HT1080 (cell line): Measurements from ENCODE around the gene ZNG1F. TPM values are rescaled to one million over a fixed set of nuclear protein-coding genes. Genes with fewer than 3 reads are reported as not detected.
A peak's percentile ranks its signal among the peaks of the same experiment; 100 is the strongest.
"Not testable (repeated sequence)": the region's sequence is repeated elsewhere in the genome, so short reads cannot be mapped to it uniquely, and the experiment has no call there.

Source experiments
- DNase-seq: peaks from one replicate; pipeline ENCODE4 v3.0.0-alpha.2; 2015; ENCODE audit warnings: low read depth
- polyA plus RNA-seq, 2 experiments: library from polyadenylated mRNA; depleted of rRNA; stranded (reverse); fragments of >200 nt; gene quantifications; 2 replicates each; pipeline ENCODE4 v1.2.3, GENCODE V29; 2015
- total RNA-seq: library from RNA; depleted of rRNA; stranded (reverse); fragments of >200 nt; shearing (Covaris generic); gene quantifications from 2 replicates; pipeline ENCODE4 v1.2.3, GENCODE V29; 2014; rRNA removed

The ZNG1F gene
- 2.0 and 10.8 TPM in 2 replicates for total RNA-seq
- polyA plus RNA-seq (2015; cell fraction: cytosol; rRNA removed) = 14.2 and 27.3 TPM in 2 replicates
- polyA plus RNA-seq (2015; cell fraction: nucleus; rRNA removed) = 29.9 and 36.6 TPM in 2 replicates

DNA sequence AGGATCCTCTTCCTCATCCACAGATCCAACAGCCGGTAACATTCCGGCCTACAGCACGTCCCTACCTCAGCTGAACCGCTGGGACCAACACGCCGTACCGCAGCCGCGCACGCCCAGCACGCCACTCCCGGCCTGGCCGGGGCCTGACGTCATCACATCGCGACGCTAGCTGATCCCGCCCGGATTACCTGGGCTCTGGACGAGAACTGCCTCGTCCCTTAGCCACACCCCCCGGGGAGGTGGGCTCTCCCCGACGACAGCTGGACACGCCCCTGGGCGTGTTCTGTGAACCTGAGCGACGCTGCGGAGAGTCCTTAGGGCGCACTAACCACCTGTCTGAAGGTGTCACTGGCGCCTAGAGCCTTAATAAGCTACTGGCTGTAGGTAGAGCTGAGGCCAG is at the start of gene ZNG1F:
Gene ZNG1F, minus strand, starts transcription at position 101 of the 400 bp plus-strand sequence. Its CDS starts 59 bp downstream, at position 42.
- DNase-seq = not testable (repeated sequence)

DNA sequence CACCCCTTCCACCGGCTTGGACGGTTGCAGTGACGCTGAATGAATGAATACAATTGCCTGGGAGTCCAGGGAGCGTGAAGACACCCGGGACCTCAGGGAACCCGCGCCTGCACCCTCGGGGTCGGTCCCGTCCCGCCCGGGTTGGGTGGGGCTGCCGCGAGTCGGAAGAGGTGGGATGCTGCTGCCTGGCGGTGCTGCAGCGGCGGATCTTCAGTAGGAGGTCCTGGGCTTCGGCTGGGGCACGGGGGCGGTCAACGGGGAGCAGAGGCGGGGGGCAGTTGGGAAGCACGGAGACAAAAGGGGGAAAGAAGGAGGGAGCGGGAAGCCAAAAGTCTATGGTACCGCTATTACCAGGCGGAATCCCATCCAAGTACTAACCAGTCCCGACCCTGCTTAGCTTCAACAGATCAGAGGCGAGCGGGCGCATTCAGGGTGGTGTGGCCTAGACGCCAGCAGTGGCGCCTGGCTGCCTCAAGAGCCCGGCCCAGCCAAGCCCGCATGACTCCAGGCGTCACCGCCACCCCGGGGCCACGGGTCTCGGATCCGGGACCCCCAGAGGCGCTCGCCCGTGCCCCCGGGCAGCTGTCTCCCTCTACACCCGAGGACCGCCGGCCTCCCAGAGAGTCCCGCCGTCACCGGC is 48.1 kb upstream of the ZNG1F start:
- peak; percentile 34 for DNase-seq

DNA sequence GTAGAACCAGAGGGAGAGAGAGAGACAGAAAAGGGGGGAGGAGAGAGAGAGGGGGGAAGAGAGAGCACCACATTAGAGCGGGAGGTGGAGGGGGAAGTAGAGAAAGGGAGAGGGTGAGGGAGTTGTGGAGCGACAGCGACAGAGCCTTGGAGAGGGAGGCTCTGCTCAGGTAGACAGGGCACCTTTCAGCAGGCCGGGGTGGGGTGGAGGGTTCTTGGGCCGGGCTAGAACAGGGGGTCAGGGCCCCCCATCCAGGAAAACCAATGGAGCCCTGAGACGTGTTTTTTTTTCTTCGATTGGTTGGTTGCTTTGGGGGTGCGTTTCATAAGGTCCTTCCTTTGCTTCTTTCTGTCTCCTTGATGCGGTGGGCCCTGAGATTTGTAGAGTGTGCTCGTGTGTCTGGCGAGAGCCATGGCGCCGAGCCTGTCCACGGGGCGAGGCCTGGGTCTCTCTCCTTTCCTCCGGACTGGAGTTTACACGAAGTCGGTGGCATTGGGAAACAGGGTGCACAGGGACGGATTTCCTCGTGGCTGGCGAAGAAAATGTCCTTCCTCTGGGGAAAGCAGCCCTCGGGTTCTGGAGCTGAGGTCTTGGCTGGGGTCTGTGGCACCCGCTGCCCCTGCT is 47.5 kb upstream of the ZNG1F start:
- DNase-seq = not testable (repeated sequence)

DNA sequence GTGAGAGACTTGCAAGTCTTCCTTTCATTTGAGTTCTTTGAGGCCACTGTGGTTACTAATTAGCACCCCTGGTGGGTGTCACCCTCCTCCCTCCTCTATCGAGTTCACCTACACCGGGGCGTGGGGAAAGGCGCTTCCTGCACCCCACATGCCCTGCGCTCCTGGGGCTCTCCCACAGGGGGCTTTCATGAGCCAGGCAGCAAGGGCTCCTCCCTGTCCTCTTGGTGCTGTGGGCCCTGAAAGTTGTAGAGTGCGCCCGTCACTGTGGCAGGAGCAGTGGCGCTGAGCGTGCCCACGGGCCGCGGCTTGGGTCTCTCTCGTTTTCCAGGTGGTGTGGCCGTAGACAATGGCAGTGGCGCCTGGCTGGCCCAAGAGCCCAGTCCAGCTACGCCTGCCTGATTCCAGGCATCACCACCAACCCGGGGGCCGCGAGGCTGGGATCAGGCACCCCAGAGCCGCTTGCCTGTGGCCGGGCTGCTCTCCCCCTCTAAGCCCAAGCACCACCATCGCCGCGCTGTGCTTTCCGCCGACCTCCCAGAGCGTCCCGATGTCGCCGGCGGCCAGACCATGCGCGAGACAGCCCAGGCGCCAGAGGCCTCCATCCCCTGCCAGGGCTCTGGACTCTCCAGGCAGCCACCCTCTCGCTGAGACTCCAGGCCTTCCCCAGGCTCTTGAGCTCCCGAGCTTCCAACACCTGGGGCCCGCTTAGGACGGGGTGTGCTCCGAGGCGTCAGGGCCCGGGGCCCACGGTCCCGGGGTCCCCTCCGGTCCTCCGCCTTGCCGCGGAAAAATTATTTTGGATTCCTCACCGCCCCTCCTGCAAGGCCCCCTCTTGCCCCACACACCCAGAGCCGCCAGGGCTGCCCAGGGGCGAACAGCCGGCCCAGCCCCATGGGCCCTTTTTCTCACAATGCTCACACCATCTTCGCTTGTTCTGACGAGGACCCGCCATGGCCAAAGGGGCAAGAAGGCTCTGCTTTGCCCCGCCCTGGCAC is 46.0 kb upstream of the ZNG1F start:
- DNase-seq = not testable (repeated sequence)

DNA sequence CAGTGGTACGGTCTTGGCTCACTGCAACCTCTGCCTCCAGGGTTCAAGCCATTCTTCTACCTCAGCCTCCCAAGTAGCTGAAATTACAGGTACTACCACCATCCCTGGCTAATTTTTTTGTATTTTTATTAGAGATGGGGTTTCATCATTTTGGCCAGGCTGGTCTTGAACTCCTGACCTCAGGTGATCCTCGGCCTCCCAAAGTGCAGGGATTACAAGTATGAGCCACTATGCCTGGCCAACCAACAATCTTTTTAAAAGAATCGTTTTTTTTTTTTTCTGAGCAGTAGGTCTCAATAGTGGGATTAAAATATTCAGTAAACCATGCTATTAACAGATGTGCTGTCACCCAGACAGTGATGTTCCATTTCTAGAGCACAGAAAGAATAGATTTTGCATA is 45.1 kb upstream of the ZNG1F start:
- DNase-seq = not testable (repeated sequence)

DNA sequence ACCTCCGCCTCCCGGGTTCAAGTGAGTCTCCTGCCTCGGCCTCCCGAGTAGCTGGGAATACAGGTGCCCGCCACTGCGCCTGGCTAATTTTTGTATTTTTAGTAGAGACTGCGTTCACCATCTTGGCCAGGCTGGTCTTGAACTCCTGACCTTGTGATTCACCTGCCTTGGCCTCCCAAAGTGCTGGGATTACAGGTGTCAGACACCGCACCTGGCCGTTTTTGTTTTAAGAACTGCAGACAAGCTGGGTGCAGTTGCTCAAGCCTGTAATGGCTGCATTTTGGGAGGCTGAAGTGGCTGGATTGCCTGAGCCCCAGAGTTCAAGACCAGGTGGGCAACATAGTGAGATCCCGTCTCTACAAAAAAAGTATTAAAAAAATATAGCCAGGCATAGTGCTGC is 43.2 kb upstream of the ZNG1F start:
- not testable (repeated sequence) for DNase-seq

DNA sequence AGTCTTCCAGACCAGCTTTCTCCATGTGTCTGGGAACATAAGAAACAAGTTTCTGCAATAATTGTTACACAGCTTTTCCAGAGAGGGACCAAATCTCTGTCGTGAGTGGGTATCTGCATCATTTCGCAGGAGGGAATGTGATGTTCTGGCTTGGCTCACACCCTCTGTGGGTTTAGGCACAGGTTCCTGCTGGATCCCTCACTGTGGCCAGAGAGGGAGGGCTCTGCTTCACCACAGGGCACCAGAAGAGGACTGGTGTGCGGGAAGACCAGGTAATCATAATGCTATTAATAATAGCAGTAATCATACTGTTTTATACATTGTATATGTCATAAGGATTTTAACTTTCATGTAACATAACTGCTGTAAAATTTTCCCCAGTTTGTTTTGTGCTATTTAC is 41.3 kb upstream of the ZNG1F start:
- DNase-seq = not testable (repeated sequence)

DNA sequence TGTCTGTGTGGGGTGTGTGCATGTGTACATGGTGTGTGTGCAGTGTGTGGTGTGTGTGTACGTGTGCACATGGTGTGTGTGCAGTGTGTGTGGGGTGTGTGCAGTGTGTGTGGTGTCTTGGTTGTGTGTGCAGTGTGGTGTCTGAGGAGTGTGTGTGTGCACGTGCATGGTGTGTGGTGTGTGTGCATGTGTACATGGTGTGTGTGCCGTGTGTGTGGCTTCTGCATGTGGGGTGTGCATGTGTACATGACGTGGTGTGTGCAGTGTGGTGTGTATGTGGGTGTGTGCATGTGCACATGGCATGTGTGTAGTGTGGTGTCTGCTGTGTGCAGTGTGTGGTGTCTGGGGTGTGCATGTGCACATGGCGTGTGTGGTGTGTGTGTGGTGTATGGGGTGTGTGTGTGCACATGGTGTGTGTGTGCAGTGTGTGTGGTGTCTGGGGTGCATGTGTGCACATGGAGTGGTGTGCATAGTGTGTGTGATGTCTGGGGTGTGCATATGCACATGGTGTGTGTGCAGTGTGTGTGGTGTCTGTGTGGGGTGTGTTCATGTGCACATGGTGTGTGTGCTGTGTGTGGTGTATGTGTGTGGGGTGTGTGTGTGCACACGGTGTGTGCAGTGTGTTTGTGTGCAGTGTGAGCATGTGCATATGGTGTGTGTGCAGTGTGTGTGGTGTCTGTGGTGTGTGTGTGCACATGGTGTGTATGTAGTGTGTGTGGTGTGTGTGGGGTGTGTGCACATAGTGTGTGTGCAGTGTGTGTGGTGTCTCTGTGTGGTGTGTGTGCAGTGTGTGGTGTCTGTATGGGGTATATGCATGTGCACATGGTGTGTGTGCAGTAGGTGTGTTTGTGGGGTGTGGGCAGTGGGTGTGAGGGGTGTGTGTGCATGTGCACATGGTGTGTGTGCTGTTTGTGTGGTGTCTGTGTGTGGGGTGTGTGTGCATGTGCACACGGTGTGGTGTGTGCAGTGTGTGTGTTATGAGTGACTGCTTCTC is 40.6 kb upstream of the ZNG1F start:
- DNase-seq = peak; percentile 39

DNA sequence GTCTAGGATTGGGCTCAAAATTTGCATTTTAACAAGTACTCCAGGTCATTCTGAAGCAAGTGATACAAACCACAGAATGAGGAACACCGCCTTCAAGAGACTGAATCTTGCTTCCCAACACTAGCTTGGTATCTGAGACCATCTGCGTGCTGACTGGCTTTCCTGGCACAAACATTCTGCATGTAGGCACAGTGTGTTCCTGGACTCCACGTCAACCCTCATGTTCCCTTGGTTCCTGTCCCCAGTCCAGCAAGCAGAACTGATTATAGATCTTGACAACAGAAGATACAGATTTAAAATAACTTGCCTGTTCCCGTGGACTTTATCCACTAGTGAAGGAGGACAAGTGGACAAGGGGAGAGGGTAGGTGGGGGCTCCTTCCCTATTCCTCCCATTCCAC is 30.7 kb upstream of the ZNG1F start:
- DNase-seq = not testable (repeated sequence)

DNA sequence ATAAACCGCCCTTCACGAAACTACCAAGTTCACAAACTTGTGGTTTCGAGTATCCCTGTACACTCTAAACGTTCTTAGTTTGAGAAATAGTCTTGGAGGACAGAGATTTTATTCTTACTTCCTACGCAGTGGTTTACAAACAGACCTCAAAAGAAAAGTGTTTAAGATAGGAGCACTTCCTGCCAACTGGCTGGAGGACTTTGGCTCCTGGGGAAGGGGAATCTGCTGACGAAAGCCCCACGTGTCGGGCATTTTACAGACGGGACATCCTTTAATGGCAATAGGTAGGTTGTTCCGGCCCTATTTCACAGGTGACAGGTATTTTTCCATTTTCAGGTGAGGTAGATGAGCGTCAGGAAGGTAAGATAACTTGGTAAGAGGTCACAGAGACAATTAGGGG is 678 bp downstream of the ZNG1F start:
- not testable (repeated sequence) for DNase-seq

DNA sequence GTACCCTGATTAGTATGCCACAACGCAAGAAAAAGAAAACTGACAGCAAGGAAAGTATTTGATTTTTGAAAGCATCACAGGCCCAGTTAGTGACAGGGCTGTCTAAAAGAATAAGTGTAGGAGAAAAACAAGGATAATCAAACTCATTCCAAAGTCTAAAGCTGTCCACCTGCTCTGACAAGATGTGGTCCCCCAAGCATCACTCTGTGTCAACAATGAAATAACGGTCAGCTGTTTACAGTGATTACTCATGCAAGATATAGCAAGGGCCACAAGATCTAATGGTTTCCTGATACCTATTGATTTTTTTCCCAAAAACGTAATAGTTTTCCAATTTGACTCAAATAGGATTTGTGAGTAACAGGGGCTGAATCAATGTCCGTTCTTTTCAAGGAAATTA is 14.1 kb downstream of the ZNG1F start:
- not testable (repeated sequence) for DNase-seq

DNA sequence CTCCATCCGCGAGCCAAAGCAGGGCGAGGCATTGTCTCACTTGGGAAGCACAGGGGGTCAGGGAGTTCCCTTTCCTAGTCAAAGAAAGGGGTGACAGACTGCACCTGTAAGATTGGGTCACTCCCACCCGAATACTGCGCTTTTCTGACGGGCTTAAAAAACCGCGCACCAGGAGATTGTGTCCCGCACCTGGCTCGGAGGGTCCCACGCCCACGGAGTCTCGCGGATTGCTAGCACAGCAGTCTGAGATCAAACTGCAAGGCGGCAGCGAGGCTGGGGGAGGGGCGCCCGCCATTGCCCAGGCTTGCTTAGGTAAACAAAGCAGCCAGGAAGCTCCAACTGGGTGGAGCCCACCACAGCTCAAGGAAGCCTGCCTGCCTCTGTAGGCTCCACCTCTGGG is 39.0 kb downstream of the ZNG1F start:
- DNase-seq = not testable (repeated sequence)

DNA sequence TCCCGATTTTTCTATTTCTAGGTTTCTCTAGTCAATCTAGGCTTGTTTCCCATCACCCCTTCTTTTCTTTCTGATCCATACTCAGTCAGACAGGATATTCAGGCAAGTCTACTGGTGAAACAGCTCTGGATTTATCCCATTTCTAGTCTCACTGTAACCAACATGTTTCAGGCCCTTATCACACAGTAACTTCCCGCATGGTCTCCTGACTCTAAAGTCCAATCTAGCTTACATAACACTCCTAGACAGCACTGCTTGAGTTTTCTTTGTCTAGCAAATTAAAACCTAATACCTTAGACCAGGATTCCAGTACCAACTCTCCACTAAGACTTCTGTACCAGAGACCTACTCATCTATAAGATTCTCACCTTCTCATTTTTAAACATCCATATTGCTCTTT is 47.2 kb downstream of the ZNG1F start:
- not testable (repeated sequence) for DNase-seq

DNA sequence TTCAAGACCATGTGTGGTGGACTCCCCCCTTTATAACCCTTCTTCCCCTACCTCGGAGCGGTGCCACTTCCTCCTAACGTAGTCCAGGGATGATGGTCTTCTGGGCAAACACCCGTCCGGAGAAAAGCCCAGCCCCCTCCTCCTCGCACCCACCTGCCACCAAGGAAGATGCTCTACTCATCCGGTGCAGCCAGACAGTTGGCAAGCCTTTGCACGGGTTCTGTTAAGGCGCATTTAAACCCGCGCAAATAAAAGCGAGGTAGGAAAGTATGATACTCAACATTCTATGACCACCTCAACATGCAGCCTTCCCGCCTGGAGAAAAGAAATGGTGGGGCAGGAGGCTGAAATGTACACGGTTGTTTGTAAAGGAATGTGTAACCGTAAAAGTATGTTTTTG is 60.5 kb downstream of the ZNG1F start, which contains the start of gene FOXD4L6:
Gene FOXD4L6, minus strand, starts transcription at position 101 of the 400 bp plus-strand sequence. CDS start 298 bp downstream, outside the sequence.
- DNase-seq = not testable (repeated sequence)

DNA sequence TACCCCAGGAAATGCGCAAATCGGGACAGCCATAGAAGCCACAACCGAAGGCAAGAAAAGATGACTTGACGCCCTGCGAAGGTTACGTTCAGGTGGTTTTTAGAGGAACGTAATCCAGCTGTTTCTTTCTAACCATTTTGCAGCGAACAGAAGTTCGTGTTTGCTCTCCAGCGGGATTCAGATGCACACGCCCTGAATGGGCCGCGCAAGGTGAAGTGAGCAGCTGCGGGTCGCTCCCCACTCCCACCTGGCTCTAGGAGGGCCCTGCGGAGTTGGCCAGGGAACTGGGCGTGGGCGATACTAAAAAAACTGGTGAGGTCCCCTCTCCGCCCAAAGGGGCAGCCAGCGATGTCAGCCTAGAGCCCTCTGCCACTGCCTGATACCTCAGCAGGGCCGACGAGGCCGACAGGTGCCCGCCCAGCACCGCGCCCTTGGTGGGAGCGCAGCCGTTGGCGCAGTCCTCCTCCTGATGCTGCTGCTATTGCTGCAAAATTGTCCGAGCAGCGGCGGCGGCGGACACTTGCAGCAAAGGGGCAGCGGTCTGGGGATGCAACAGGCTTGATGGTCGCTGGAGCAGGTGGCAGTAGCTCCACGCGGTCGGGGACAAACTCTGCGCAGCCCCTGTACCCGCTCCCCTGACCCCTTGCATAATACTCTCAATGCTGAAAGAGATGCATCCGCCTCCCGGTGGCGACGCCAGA is 62.2 kb downstream of the ZNG1F start:
- not testable (repeated sequence) for DNase-seq

DNA sequence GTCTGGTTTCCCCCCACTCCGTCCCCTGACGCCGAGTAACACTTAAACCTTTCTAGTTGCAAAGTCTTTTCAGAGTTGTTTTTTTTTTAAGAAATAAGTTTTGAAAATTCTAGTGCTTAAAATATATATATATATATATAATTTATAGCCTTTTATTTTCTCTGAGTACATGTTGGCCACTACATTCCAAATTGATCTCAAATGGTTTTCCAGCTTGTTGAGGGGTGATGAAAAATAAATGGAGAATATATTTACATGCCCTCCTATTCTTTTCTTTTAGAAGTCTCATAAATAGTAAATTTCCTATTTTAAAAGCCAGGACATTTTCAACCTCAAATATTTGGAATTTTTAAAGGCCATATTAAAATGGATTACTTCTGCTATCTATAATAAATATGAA is 63.2 kb downstream of the ZNG1F start:
- DNase-seq = not testable (repeated sequence)

DNA sequence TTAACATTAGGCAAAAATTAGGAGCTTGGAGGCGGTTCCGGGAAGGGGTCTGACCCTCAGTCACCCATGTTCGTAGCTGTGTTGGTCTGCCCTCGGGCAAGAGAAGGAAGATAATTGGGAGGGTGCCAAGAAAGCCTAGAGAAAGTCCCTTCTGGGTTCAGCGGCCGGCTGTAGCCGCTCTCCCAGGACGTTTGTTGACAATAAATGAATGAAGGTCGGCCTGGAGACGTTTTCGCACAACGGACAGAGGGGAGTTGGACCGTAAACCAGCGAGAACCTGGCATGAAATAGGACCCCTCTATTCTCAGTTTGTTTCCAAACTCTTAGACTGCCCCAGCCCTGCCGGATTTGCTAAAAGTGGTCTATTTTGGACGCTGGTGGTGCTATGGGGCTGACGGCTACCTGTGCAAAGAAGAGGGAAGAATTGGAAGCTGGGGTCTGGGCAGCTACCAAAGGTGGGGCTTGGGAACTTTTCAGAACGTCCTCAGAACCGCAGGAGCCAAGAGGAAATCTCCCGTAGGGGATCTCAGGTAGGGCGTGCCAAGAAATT is 63.9 kb downstream of the ZNG1F start:
- DNase-seq = not testable (repeated sequence)

DNA sequence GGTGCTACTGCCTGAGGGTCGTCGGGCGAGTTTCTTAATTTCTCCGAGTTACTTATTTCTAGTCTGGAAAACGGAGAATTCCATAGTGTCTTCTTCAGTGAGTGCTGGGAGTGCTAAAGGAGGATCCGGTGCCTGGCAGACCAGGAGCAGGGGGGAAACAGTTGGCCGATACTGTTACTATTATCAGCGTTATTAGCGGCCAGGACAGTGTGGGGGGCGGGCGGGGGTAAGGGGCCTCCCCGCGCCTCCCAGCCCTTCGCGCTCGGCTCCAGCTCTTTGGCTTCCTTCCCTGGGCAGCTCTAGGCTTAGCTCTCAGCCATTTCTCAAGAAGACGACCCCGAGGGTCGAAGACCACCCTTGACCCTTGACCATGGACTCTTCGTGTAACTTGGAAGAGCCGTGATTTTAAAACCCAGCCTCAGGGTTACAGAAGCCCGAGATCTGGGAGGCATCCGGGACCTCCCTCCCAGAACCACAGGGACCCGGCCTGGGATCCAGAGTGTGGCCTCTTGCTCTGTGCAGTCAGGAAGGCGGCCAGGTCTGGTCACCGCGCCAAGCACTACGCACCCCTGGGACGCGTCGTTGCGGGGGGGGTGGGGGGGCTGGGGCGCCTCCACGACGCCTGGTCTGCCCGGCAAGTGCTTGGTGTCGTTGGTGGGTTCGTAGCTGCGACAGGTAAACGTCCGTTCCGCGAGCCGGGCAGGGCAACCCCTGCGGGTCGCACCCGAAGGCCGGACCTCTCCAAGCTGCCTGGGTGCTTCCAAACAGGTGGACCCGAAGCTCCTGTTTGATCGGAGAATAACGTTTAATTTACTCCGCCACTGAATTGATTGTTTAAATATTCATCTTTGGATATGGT is 64.6 kb downstream of the ZNG1F start:
- DNase-seq = not testable (repeated sequence)
